ENCODE data around the gene RPL10.

Gene RPL10

GRCh38 chrX:154449618-154450017 is 51.4 kb downstream of the RPL10 start:
- no peak for DNase-seq (ENCODE audit: low spot score)

- no peak for DNase-seq (ENCODE audit: low spot score)
Observed at GRCh38 chrX:154450312-154450711, 52.1 kb downstream of the RPL10 start.

Measured in hematopoietic multipotent progenitor cell treated with erythropoietin and hydrocortisone succinate and interleukin-3 and kit ligand, for 15 days (in vitro differentiated cells).